OCI-LY3 (cell line): ENCODE data around the gene LGMN.

Experiments
- EZH2phosphoT487 ChIP-seq: fragments of 200-600 bp; shearing (Covaris generic); IDR thresholded peaks from 2 replicates; pipeline ENCODE4 v1.6.1; 2018; ENCODE audit warnings: antibody characterized with exemption, mixed run types, low read depth
- TF ChIP-seq, protein P1 (sequence below): fragments of 200-600, 300-600 bp; sonication (generic); IDR thresholded peaks from 2 replicates; pipeline ENCODE4 v1.5.1; 2014; ENCODE audit warnings: antibody characterized with exemption, low read length, low read depth

DNA sequence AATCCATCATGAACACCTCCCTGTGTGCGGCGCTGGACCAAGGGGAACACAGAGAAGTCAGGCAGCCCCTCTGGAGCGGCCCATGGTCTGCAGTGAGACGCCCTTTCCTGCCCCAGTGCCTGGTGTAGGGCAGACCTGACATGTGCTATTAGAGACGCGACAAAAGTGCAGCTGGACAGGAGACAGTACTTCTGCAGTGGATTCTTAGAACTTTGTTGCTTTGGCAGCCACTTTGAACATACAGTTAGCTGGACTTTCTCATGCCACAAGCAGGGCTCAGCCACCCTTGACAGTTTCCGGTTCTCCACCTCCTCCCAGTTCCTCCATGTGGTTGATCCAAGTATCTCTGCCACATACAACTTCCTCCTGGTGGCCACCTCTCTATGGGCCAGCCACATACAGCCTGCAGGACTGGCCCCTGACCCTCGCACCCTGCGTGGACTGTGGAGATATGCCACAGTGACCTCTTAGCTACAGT, 45.9 kb downstream of the LGMN start:
- TF ChIP-seq, protein P1, sequence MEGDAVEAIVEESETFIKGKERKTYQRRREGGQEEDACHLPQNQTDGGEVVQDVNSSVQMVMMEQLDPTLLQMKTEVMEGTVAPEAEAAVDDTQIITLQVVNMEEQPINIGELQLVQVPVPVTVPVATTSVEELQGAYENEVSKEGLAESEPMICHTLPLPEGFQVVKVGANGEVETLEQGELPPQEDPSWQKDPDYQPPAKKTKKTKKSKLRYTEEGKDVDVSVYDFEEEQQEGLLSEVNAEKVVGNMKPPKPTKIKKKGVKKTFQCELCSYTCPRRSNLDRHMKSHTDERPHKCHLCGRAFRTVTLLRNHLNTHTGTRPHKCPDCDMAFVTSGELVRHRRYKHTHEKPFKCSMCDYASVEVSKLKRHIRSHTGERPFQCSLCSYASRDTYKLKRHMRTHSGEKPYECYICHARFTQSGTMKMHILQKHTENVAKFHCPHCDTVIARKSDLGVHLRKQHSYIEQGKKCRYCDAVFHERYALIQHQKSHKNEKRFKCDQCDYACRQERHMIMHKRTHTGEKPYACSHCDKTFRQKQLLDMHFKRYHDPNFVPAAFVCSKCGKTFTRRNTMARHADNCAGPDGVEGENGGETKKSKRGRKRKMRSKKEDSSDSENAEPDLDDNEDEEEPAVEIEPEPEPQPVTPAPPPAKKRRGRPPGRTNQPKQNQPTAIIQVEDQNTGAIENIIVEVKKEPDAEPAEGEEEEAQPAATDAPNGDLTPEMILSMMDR: no peak
- no peak for TF ChIP-seq EZH2phosphoT487
